GM08714 (cell line): ENCODE data around the gene TRIM72.
"Not testable (repeated sequence)": the region's sequence is repeated elsewhere in the genome, so short reads cannot be mapped to it uniquely, and the experiment has no call there.

Experiments used
- H3K4me3 ChIP-seq: fragments of 200-500 bp; sonication (Bioruptor generic); 2 replicates; pipeline ENCODE4 v1.5.1; 2014; ENCODE audit warnings: mild to moderate bottlenecking, low read length, inconsistent platforms
- ZNF274 ChIP-seq: IDR thresholded peaks from 2 replicates; pipeline ENCODE4 v1.6.1; 2012; ENCODE audit warnings: mild to moderate bottlenecking, low read depth, low read length

TRIM72 gene

GRCh38 chr16:31213877-31214707 lies at the start of gene TRIM72:
TRIM72 (plus strand) TSS chr16:31214119; CDS start chr16:31214739, 620 bp downstream.
- no peak within 1 kb of the TSS for H3K4me3 ChIP-seq
- no peak for TF ChIP-seq ZNF274

GRCh38 chr16:31167315-31167714 lies 46.6 kb upstream of the TRIM72 start:
- no peak overlapping the region for H3K4me3 ChIP-seq
- TF ChIP-seq ZNF274 = no peak

GRCh38 chr16:31168848-31169247 lies 45.1 kb upstream of the TRIM72 start:
- no peak overlapping the region for H3K4me3 ChIP-seq
- no peak for TF ChIP-seq ZNF274

GRCh38 chr16:31170048-31170447 lies 43.9 kb upstream of the TRIM72 start:
- not testable (repeated sequence) for H3K4me3 ChIP-seq

- H3K4me3 ChIP-seq = no peak overlapping the region
- no peak for TF ChIP-seq ZNF274
Measured at GRCh38 chr16:31177136-31177535, 36.8 kb upstream of the TRIM72 start.

GRCh38 chr16:31179219-31179746 lies 34.6 kb upstream of the TRIM72 start:
- H3K4me3 ChIP-seq = peak overlapping the region; percentile 65
- no peak for TF ChIP-seq ZNF274

- H3K4me3 ChIP-seq = peak within 1 kb of the TSS; percentile 74
- TF ChIP-seq ZNF274 = no peak
Measured at GRCh38 chr16:31179747-31180459, 34.0 kb upstream of the TRIM72 start, which contains the start of gene FUS. FUS (plus strand) TSS chr16:31180139; CDS start chr16:31180215, 76 bp downstream.

GRCh38 chr16:31181102-31181830 lies 32.7 kb upstream of the TRIM72 start:
- TF ChIP-seq ZNF274 = no peak
- peak overlapping the region; percentile 74 for H3K4me3 ChIP-seq

GRCh38 chr16:31182391-31182790 lies 31.5 kb upstream of the TRIM72 start:
- no peak for TF ChIP-seq ZNF274
- peak overlapping the region; percentile 74 for H3K4me3 ChIP-seq

GRCh38 chr16:31183432-31184428 lies 30.2 kb upstream of the TRIM72 start:
- TF ChIP-seq ZNF274 = no peak
- H3K4me3 ChIP-seq = no peak overlapping the region

GRCh38 chr16:31184888-31185287 lies 29.0 kb upstream of the TRIM72 start:
- TF ChIP-seq ZNF274 = no peak
- H3K4me3 ChIP-seq = no peak overlapping the region

- H3K4me3 ChIP-seq = no peak overlapping the region
- no peak for TF ChIP-seq ZNF274
Measured at GRCh38 chr16:31185339-31185738, 28.6 kb upstream of the TRIM72 start.

- TF ChIP-seq ZNF274 = no peak
- H3K4me3 ChIP-seq = no peak overlapping the region
Measured at GRCh38 chr16:31186176-31186575, 27.7 kb upstream of the TRIM72 start.
